ENCODE data around the gene WDR86.

The WDR86 gene

GRCh38 chr7:151426904-151427704 lies 17.3 kb upstream of the WDR86 start:
- peak; percentile 46 for DNase-seq

- DNase-seq, result peak; percentile 22
These were observed 16.6 kb upstream of the WDR86 start for GRCh38 chr7:151426441-151426903.

GRCh38 chr7:151425670-151426440 lies 16.0 kb upstream of the WDR86 start:
- no peak for DNase-seq

DNA sequence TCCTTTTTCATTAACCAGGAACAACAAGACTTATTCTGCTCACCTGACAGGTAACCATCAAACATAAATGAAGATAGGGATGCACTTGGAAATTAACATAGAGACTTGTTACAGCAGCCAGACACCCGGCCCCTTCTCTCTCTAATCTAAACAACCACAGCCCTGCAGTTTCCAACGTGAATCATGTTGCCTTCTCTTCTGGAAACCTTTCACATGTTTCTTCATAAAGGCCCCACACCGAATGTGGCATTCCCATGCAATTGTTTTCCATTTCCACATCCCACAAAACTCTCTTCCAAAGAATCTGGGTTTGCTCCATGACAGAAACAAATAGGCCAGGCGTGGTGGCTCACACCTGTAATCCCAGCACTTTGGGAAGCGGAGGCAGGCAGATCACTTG lies 15.0 kb upstream of the WDR86 start:
- no peak for DNase-seq

GRCh38 chr7:151423936-151424335 lies 14.1 kb upstream of the WDR86 start:
- DNase-seq, result no peak

DNA sequence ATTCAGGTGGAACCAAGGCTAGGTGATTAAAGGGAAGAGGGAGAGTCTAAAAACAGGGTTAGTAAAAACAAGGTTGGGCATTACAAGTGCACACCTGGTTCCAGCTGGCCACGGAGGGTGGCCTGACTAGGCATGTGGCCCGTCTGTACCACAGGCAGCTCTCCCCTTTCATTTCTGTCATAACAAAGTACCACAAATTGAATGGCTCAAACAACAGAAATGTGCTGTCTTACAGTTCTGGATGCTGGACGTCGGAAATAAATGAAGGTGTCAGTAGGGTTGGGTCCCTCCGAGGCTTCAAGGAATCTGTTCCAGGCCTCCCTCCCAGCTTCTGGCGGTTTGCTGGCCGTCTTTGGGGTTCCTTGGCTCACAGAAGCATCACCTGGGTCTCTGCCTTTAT lies 13.4 kb upstream of the WDR86 start:
- no peak for DNase-seq

DNA sequence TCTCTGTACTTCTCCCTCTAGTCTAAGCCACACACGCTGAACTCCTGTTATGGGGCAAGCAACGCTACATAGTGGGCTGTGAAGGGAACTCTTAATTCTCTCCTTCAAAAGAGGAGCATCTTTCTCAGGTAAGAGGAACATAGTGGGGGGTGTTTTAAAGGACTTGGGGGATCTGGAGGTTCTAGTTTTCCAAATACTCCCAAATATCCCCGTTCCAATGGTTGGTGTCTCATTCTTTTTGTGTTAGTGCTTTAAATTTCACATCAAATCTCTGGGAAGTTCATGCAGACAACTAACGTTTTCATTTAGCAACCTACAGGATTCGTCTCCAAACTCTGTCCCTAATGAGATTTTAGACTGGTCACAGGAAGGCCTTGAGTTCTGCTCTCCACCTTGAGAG lies 12.4 kb upstream of the WDR86 start:
- DNase-seq, result no peak

DNA sequence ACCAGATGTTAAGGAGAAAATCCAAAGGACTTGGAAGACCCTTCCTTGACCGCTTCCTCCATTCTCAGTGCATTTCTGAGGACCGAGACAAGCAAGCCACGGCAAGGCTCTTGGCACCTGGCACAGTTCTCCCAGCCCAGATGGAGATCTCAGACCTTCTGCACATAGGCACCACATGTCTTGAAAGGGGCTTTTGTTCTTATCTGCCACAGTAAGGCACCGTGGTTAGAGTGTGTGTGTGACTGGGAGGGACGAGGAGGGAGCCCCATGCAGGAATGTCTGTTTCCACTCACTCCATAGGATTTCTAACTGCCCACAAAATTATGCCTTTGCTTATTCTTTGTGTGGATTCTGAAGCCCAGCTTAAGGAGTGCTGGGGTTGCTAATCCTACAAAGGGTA lies 10.3 kb upstream of the WDR86 start:
- DNase-seq, result no peak

DNA sequence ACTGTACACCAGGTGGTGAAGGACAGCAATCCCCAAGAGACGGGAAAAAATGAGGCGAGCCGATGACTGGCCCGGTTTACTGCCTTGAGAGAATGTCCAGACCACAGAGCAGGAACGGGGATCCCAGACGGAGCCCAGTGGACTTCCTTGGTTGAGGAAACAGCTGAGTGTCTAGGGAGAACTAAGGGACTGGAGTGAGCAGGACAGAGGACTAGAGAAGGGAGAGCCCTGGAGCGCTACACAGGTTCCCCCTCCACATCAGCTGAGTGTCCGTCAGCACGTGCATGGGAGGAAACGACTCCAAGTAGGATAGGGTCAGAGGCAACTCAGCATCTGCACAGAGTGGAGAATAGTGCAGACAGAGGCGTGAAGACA lies 7.1 kb upstream of the WDR86 start:
- peak; percentile 21 for DNase-seq

- DNase-seq, result peak; percentile 34
These were observed 6.5 kb upstream of the WDR86 start for GRCh38 chr7:151416112-151416940.

DNA sequence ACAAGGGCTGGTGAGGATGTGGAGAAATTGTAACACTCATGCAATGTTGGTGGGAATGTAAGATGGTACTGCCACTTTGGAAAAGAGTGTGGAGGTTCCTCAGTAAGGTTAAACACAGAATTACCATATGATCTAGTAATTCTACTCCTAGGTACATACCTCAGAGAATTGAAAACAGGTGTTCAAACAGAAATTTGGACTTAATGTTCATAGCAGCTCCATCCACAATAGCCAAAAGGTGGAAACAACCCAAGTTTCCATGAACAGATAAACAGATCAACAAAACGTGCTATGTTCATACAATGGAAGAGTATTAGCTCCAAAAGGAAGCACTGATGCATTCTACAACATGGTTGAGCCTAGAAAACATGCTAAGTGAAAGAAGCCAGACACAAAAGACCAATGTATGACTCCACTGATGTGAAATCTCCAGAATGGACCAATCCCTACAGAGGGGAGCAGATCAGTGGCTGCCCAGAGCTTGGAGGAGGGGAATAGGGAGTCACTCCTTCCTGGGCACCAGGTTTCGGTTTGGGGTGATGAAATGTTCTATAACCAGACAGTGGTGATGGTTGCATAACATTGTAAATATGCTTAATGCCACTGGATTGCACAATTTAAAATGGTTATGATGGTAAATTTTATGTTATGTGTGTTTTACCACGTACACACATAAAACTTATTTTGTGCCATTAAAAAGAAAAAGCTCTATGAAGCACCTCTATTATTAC lies 5.7 kb upstream of the WDR86 start:
- no peak for DNase-seq

DNA sequence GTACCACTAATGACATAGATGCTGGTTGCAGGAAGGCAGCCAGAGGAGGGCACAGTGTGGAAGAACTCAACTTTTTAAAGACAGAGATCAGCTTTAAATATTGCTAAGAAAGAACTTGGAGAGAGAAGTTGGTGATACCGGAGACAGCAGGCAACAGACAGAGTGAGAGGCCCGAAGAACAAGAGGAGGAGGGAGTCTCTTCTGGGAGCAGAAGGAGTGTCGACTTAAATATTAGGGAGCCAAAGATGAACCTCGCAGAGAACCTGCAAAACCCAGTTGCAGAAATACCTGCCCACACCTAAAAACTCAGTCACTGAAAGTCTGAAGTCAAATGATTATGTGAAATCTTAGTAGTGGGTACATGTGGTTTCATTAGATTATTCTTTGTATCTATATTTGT lies 3.4 kb upstream of the WDR86 start:
- no peak for DNase-seq

DNA sequence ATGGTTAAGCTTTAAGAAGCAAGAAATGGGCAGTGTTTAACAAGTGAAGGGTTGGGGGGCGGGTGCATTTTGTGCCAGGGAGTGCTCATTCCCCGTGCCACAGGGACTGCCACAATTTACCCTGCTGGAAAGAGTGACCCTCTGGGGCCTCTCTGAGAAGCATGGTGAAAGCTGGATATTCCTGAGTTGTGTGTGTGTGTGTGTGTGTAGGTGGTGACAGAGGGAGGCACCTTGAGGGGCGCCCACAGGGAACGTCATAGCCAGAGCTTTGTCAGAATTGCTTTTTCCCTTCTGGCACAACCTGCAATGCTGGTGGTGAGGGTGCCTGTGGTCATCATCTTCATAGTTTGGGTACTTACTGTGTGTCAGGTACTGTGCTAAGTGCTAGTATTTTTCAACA lies 2.5 kb upstream of the WDR86 start:
- DNase-seq, result no peak

DNA sequence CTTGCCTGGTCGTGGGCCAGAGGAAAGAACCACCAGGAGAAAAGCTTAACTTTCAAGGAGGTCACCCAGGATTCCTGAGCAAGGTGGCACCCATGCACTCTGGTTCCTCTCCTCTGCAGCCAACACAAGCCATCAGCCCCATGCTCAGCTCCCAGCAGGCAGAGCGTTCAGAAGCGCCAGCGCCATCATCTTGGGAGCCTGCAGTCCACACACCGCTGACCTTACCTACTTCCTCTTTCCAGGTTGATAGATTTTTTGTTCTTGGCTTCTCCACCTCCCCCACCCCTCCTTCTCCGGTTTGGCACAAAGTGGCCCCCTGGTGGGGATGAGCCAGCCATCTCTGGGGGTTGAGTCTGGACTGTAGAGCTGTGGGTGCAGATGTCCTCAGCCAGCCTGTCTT lies 1.7 kb upstream of the WDR86 start:
- DNase-seq, result no peak

GRCh38 chr7:151410405-151411390 lies 860 bp upstream of the WDR86 start:
- DNase-seq, result peak; percentile 59

DNA sequence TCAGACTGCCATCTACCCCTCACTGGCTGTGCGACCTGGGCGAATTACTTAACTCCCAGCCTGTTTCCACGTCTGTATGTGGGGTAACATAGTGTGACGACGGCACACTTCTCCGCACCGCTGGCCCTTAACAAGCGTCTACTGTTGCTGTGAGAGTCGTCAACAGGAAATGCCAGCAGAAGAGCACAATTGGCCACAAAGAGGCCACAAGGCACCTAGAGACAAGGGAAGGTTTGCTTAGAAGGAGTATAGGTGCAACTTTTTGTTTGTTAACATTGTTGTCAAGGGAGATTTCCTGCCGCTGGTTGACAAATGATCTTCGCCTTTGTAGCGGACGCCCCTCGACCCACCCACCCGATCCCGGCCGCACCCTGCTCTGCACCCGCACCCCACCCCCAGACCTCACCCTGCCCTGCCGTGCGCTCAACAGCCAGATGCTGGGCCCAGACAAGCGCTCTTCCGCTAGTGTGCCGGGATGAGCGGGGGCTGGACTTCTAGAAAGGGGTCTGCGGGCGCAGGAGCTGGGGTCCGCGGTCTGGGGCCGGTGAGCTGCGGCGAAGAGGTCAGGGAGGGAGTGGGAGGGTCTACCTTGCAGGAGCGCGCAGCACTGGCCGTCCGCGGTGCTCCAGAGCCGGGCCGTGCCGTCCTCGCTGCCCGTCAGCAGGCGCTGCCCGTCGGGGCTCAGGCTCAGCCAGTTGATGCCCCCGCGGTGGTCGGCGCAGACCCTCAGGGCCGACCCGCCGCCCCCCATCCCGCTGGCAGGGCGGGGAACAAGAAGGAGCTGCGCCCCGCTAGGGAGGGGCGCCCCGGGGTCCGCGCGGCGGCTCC lies 785 bp downstream of the WDR86 start:
- peak; percentile 84 for DNase-seq

DNA sequence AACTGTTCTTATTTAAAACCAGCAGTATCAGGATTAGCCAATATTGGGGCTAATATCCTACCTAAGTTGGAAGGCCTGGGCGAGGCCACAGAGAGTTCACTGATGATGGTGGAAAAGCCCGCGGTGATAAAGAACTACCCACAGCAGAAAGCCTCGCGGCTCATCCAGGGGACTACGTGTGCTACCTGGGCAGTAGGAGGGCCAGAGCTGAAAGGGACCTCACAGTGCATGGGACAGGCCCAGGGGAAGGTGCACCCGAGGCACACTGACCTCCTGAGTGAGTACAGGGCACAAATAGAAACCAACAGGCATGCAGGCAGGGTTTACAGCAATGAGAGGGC lies 1.4 kb downstream of the WDR86 start:
- DNase-seq, result no peak

DNA sequence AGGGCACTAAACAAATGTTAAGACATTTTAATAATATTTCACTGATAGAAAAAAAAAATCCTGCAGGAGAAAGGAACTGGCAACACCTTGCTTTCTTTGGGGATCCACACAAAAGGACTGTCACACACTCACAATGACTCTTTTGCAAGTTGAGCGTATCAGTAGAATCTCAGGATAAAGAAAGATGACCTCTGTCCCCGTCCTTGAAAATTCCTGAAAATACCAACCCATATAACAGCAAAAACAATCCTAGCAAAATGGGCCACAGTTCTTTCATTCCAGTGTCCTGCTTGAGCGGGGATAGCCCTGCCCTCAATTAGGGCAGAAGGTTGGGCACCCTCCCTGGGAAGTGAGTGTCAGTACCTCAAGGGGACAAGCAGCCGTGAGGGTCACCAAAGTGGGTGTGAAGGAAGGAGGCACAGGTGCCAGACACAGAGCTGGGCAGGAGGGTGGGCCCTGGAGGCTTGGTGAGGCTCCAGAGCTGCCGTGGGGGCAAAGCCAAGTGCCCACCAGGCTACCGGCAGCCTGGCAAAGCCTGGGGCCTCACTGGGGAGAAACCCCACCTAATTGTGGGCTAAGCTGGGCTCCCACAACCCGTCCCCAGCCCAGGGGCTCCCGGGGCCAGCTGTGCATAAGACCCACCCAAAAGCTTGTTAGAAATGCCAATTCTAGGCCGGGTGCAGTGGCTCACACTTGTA lies 2.8 kb downstream of the WDR86 start:
- DNase-seq, result no peak

DNA sequence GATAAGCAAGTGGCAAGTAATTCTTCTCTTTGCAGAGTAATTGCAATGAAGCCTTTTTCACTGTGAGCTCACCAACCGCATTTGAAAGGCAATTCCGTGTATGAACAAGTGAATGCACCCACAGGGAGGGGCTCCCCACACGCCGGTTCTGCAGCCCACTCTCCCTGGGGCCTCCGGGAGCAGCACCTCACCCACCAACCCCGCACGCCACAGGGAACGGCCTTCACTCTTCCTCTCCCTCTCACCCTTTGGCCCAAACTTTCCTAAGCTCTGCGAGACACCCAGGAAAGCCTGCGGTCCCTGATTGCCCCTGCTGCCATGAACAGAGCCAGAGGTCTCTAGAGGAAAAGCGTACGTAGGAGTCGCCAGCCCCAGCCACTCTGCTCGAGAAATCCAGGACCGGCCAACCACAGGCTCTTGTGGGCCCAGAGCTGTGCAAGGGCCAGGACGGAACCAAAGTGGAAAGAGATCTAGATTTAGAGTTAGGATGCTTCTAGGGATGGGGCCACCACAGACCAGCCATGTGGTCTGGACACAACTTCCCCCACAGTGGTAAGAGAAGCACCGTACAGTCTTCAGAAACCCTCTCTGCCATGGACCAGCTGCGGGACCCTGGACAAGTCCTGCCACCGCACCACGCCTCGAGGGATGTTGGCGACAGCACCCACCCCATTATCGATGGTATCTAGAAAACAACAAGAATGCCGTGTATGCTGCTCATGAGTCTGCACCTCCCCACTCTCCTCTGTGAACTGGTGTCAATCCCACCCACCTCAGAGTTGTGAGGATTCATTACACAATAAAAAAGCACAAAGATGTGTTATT lies 3.6 kb downstream of the WDR86 start:
- no peak for DNase-seq

Data from activated effector memory CD4-positive, alpha-beta T cell treated with anti-CD3 and anti-CD28 coated beads, Interleukin-2, amount 50 U/mL, for 16 hours (primary cell).